SK-N-SH (cell line): ENCODE measurements around the gene SRGAP3. TPM values are rescaled to one million over a fixed set of nuclear protein-coding genes. Genes with fewer than 3 reads are reported as not detected.

Experiments used
- CTCF ChIA-PET: fragments of 300-600, 350-600 bp; formaldehyde crosslinking; extraction: SDS; loops from one replicate; lab custom pipeline; 2021; lab: Yijun Ruan, JAX
- POLR2A ChIA-PET: fragments of 350-600 bp; sonication (Branson Sonifier 250); formaldehyde crosslinking; extraction: SDS; loops from one replicate; lab custom pipeline; 2020; ENCODE audit warnings: antibody characterized with exemption, inconsistent platforms; lab: Yijun Ruan, JAX
- DNase-seq: peaks from one replicate; pipeline ENCODE4 v3.0.0; 2012
- H2AFZ ChIP-seq: fragments of 200-600 bp; sonication (generic); 2 replicates; pipeline ENCODE4 v1.8.1; 2016; ENCODE audit warnings: antibody characterized with exemption, mild to moderate bottlenecking, low read depth
- H3F3A ChIP-seq: fragments of 200-600 bp; sonication (generic); replicated peaks from 2 replicates; pipeline ENCODE3; 2016; ENCODE audit warnings: antibody characterized with exemption, mild to moderate bottlenecking; ENCODE audit not compliant: insufficient read depth
- H3K27ac ChIP-seq, 2 experiments: fragments of 200-500 bp in 1 of 2; fragments of 200-600 bp in 1 of 2; sonication (Bioruptor generic) in 1 of 2; sonication (generic), shearing (Covaris generic) in 1 of 2; 2 replicates each; pipeline versions ENCODE4 v1.5.1 to v1.6.1; 2014 to 2016; ENCODE audit warnings: low read depth in 2 of 2, inconsistent platforms in 1 of 2, low read length in 1 of 2, mild to moderate bottlenecking in 1 of 2, mixed read lengths in 1 of 2
- H3K27me3 ChIP-seq: fragments of 200-600 bp; sonication (generic), shearing (Covaris generic); 2 replicates; pipeline ENCODE4 v1.6.1; 2016; ENCODE audit warnings: mixed run types; ENCODE audit not compliant: insufficient read depth
- H3K36me3 ChIP-seq, 2 experiments: fragments of 200-500 bp in 1 of 2; fragments of 200-600 bp in 1 of 2; sonication (Bioruptor generic) in 1 of 2; sonication (generic) in 1 of 2; replicated peaks in 1 of 2; 2 replicates each; pipeline versions ENCODE3 to v1.5.1; 2014 to 2016; ENCODE audit warnings: low read length in 1 of 2, mild to moderate bottlenecking in 1 of 2; ENCODE audit not compliant: insufficient read depth in 2 of 2, control insufficient read depth in 1 of 2
- H3K4me1 ChIP-seq, 2 experiments: fragments of 200-500 bp in 1 of 2; fragments of 200-600 bp in 1 of 2; sonication (Bioruptor generic) in 1 of 2; sonication (generic), shearing (Covaris generic) in 1 of 2; 2 replicates each; pipeline versions ENCODE4 v1.5.1 to v1.6.1; 2014 to 2016; ENCODE audit warnings: low read depth in 1 of 2, low read length in 1 of 2, mixed run types in 1 of 2; ENCODE audit not compliant: insufficient read depth in 2 of 2, control insufficient read depth in 1 of 2
- H3K4me2 ChIP-seq: fragments of 200-600 bp; sonication (generic), shearing (Covaris generic); 2 replicates; pipeline ENCODE4 v1.6.1; 2017; ENCODE audit warnings: mixed run types
- H3K4me3 ChIP-seq, 2 experiments: fragments of 200-500 bp in 1 of 2; fragments of 200-600 bp in 1 of 2; sonication (Bioruptor generic) in 1 of 2; sonication (generic), shearing (Covaris generic) in 1 of 2; 2 replicates each; pipeline versions ENCODE4 v1.5.1 to v1.8.1; 2014 to 2016; ENCODE audit warnings: low read depth in 2 of 2, inconsistent platforms in 1 of 2, low read length in 1 of 2, mild to moderate bottlenecking in 1 of 2, mixed read lengths in 1 of 2, moderate library complexity in 1 of 2
- H3K79me2 ChIP-seq: fragments of 200-600 bp; sonication (generic); 2 replicates; pipeline ENCODE4 v1.8.1; 2017; ENCODE audit warnings: mild to moderate bottlenecking; ENCODE audit not compliant: insufficient read depth
- H3K9ac ChIP-seq: fragments of 200-600 bp; sonication (generic); 2 replicates; pipeline ENCODE4 v1.6.1; 2017; ENCODE audit warnings: mixed run types
- H3K9me2 ChIP-seq: fragments of 200-600 bp; sonication (generic); 2 replicates; pipeline ENCODE4 v1.6.1; 2017; ENCODE audit warnings: mixed run types
- H3K9me3 ChIP-seq: fragments of 200-600 bp; sonication (generic); 2 replicates; pipeline ENCODE4 v1.6.1; 2017; ENCODE audit warnings: mixed run types, mild to moderate bottlenecking, moderate library complexity
- H4K20me1 ChIP-seq: fragments of 200-600 bp; sonication (generic); 2 replicates; pipeline ENCODE4 v1.6.1; 2017; ENCODE audit warnings: mild to moderate bottlenecking, mixed run types; ENCODE audit not compliant: insufficient read depth
- CHD2 ChIP-seq: fragments of 150-350 bp; IDR thresholded peaks from 2 replicates; pipeline ENCODE4 v1.6.1; 2018; ENCODE audit warnings: low read length; ENCODE audit not compliant: partially characterized antibody
- ELF1 ChIP-seq: IDR thresholded peaks from 2 replicates; pipeline ENCODE4 v1.4.0; 2012
- EP300 ChIP-seq, 2 experiments: IDR thresholded peaks; 2 replicates each; pipeline versions ENCODE4 v1.4.0 to v1.6.1; 2012; ENCODE audit warnings: borderline replicate concordance in 1 of 2, low read depth in 1 of 2, low read length in 1 of 2
- FOSL2 ChIP-seq: IDR thresholded peaks from 2 replicates; pipeline ENCODE4 v1.4.0; 2012; ENCODE audit warnings: low read depth, mild to moderate bottlenecking, moderate library complexity, borderline replicate concordance
- FOXJ3 ChIP-seq: sonication (generic); formaldehyde crosslinking; IDR thresholded peaks from 2 replicates; pipeline ENCODE4 v1.5.1; 2020; ENCODE audit warnings: mild to moderate bottlenecking, missing genetic modification reagents
- FOXM1 ChIP-seq: IDR thresholded peaks from 2 replicates; pipeline ENCODE4 v1.4.0; 2012; ENCODE audit warnings: low read depth, mild to moderate bottlenecking
- GABPA ChIP-seq: IDR thresholded peaks from 2 replicates; pipeline ENCODE4 v1.4.0; 2012; ENCODE audit warnings: low read depth, mild to moderate bottlenecking
- MAX ChIP-seq: IDR thresholded peaks from 2 replicates; pipeline ENCODE4 v1.4.0; 2012; ENCODE audit warnings: low read depth
- MEF2A ChIP-seq: IDR thresholded peaks from 2 replicates; pipeline ENCODE4 v1.4.0; 2012; ENCODE audit warnings: low read depth, borderline replicate concordance
- MXI1 ChIP-seq: IDR thresholded peaks from 2 replicates; pipeline ENCODE4 v1.6.1; 2012; ENCODE audit warnings: mild to moderate bottlenecking, low read depth, low read length, improper control_type of control experiment
- NFIC ChIP-seq: IDR thresholded peaks from 2 replicates; pipeline ENCODE4 v1.4.0; 2012; ENCODE audit warnings: borderline replicate concordance
- NRF1 ChIP-seq: IDR thresholded peaks from 2 replicates; pipeline ENCODE4 v1.6.1; 2012; ENCODE audit warnings: low read depth, mild to moderate bottlenecking, low read length
- PBX3 ChIP-seq: IDR thresholded peaks from 2 replicates; pipeline ENCODE4; 2012
- POLR2AphosphoS5 ChIP-seq: IDR thresholded peaks from 2 replicates; pipeline ENCODE4 v1.6.1; 2012; ENCODE audit warnings: low read depth, low read length
- RAD21 ChIP-seq: IDR thresholded peaks from 2 replicates; pipeline ENCODE4 v1.6.1; 2012; ENCODE audit warnings: mild to moderate bottlenecking, low read length
- RCOR1 ChIP-seq: fragments of 150-350 bp; IDR thresholded peaks from 2 replicates; pipeline ENCODE4 v1.6.1; 2017; ENCODE audit warnings: antibody characterized with exemption, low read length
- RFX5 ChIP-seq: IDR thresholded peaks from 2 replicates; pipeline ENCODE4 v1.6.1; 2012; ENCODE audit warnings: mild to moderate bottlenecking, improper control_type of control experiment, low read length
- RXRA ChIP-seq: IDR thresholded peaks from 2 replicates; pipeline ENCODE4 v1.4.0; 2012; ENCODE audit warnings: low read depth, mild to moderate bottlenecking, borderline replicate concordance
- SMC3 ChIP-seq: IDR thresholded peaks from 2 replicates; pipeline ENCODE4 v1.6.1; 2012; ENCODE audit warnings: low read depth, low read length, improper control_type of control experiment
- TAF1 ChIP-seq: IDR thresholded peaks from 2 replicates; pipeline ENCODE4 v1.6.1; 2012; ENCODE audit warnings: low read depth, mild to moderate bottlenecking, low read length, moderate library complexity, borderline replicate concordance
- TCF12 ChIP-seq: IDR thresholded peaks from 2 replicates; pipeline ENCODE4 v1.4.0; 2012
- USF1 ChIP-seq: IDR thresholded peaks from 2 replicates; pipeline ENCODE4 v1.4.0; 2012; ENCODE audit warnings: low read depth, borderline replicate concordance
- WGBS: methylation state at CpG from one replicate; pipeline ENCODE4 v1.1.6; 2017; ENCODE audit warnings: low lambda C conversion rate; 5-methylcytosine and 5-hydroxymethylcytosine counted together
- polyA plus RNA-seq, 3 experiments: library from polyadenylated mRNA; depleted of rRNA; stranded (reverse); fragments of >200 nt; gene quantifications; 2 replicates each; pipeline ENCODE4 v1.2.3, GENCODE V29; 2012

The SRGAP3 gene
- polyA plus RNA-seq, 1 of the 3 experiments (the other 2 are of a cell fraction), result 2.8 TPM

- no peak for TF ChIP-seq RAD21
- TF ChIP-seq MXI1, result no peak
- no peak for TF ChIP-seq PBX3
- TF ChIP-seq NRF1, result no peak
- TF ChIP-seq MEF2A, result no peak
- no peak for TF ChIP-seq POLR2AphosphoS5
- no peak for TF ChIP-seq FOSL2
- TF ChIP-seq SMC3, result no peak
- no peak for TF ChIP-seq MAX
These were observed 30.5 kb upstream of the SRGAP3 start (continued) for GRCh38 chr3:9279966-9280365.

- H3K4me3 ChIP-seq, result no peak overlapping the region
- H2AFZ ChIP-seq, result no peak overlapping the region
- DNase-seq, result no peak
- no peak for TF ChIP-seq USF1
- no peak for TF ChIP-seq RFX5
- H3K27me3 ChIP-seq, result no peaks in the 10 kb centered on the region
- H3K9me2 ChIP-seq, result no peaks in the 10 kb centered on the region
- H3K9me3 ChIP-seq, result no peaks in the 10 kb centered on the region
- H3F3A ChIP-seq, result no peaks in the 10 kb centered on the region
- H3K36me3 ChIP-seq, result no peaks in the 10 kb centered on the region
- ChIA-PET CTCF (interaction anchor here (1.3 kb wide), 1 partner anchor 290 kb away, joined by 4 read pairs; no protein-coding TSS in a partner anchor), POLR2A (no interaction called here)
- H3K27ac ChIP-seq, result no peak overlapping the region
- H3K79me2 ChIP-seq, result no peaks in the 10 kb centered on the region
- no peaks in the 10 kb centered on the region for H4K20me1 ChIP-seq
- peaks cover 0 to 11% of the 10 kb centered on the region in 2 experiments; a peak in 2 of 4 replicates for H3K4me1 ChIP-seq
- H3K9ac ChIP-seq, result no peak overlapping the region
- WGBS, result 41% methylated on average over 4 of the region's 4 CpGs
- H3K4me2 ChIP-seq, result no peak overlapping the region
These were observed 29.1 kb upstream of the SRGAP3 start for GRCh38 chr3:9278498-9278897.

GRCh38 chr3:9278085-9278484, 28.6 kb upstream of the SRGAP3 start:
- Histone ChIP-seq H3K4me2 (no peak overlapping the region), H3K4me3 (no peak overlapping the region), H3F3A (no peaks in the 10 kb centered on the region), H4K20me1 (no peaks in the 10 kb centered on the region), H3K27ac (no peak overlapping the region), H3K9me2 (no peaks in the 10 kb centered on the region), H3K79me2 (no peaks in the 10 kb centered on the region), H3K27me3 (no peaks in the 10 kb centered on the region), H3K9me3 (no peaks in the 10 kb centered on the region), H3K36me3 (no peaks in the 10 kb centered on the region), H3K9ac (no peak overlapping the region), H2AFZ (no peak overlapping the region), H3K4me1 (peaks cover 0 to 11% of the 10 kb centered on the region in 2 experiments; a peak in 2 of 4 replicates)
- TF ChIP-seq GABPA (no peak), MEF2A (no peak), RCOR1 (no peak), ELF1 (no peak), USF1 (no peak), TCF12 (no peak), RFX5 (no peak), FOXM1 (no peak), RXRA (no peak), MAX (no peak), EP300 (IDR thresholded peaks at IDR 0.05; ENCODE audit: borderline replicate concordance in 1 of 2, low read depth in 1 of 2, low read length in 1 of 2) (no peak), FOXJ3 (CRISPR knock-in tag) (no peak), FOSL2 (no peak), NFIC (no peak), CHD2 (no peak), TAF1 (no peak)
- ChIA-PET POLR2A (no interaction called here), CTCF (interaction anchor here (1.3 to 1.4 kb wide), 2 partner anchors 29 to 290 kb away, joined by 4 to 7 read pairs; partner anchors contain the start of gene SRGAP3)
- DNase-seq, result no peak
- 30% methylated on average over 1 of the region's 1 CpG for WGBS
